GM12891 (cell line): Measurements from ENCODE around the gene TTC7B.

Source experiments
- PAX5 ChIP-seq: IDR thresholded peaks from 2 replicates; pipeline ENCODE4 v1.6.1; 2011; ENCODE audit warnings: low read length, moderate library complexity, mild to moderate bottlenecking; ENCODE audit not compliant: insufficient read depth, severe bottlenecking
- POLR2A ChIP-seq: IDR thresholded peaks from 2 replicates; pipeline ENCODE4 v1.6.1; 2011; ENCODE audit warnings: low read depth, low read length, control low read depth
- POLR2AphosphoS5 ChIP-seq: IDR thresholded peaks from 2 replicates; pipeline ENCODE4 v1.6.1; 2011; ENCODE audit warnings: low read depth, low read length, control low read depth
- SPI1 ChIP-seq: IDR thresholded peaks from 2 replicates; pipeline ENCODE4 v1.6.1; 2011; ENCODE audit warnings: low read depth, low read length, control low read depth
- TAF1 ChIP-seq: IDR thresholded peaks from 2 replicates; pipeline ENCODE4 v1.6.1; 2011; ENCODE audit warnings: low read depth, low read length, control low read depth

DNA sequence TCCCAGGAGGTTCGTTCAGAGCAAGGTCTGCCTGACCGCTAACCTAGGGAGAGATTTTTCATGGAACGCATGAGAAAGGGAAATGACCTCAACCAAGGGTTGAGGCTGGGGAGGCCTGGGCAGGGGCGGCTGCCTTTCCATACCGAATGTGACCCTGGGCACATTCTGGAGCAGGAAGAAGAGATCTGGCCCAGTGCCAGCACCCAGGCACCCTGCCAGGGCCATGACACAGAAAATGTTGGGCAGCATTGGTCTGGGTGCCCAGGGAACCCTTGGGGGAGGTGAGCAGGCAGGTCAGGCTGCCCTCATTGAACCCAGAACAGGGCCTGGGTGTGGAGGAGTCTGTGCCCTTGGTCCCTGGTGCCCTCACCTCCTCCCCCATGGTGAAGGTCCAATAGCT, 312.6 kb downstream of the TTC7B start:
- no peak for TF ChIP-seq POLR2AphosphoS5
- no peak for TF ChIP-seq POLR2A
- TF ChIP-seq TAF1, result no peak
- TF ChIP-seq PAX5, result no peak
- TF ChIP-seq SPI1, result no peak
